ENCODE data around the gene PABPN1L.

GRCh38 chr16:88906535-88907105 is 40.2 kb upstream of the PABPN1L start:
- TF ChIP-seq CTCF (conservative IDR thresholded peaks at IDR 0.05; ENCODE audit: low read depth, low read length) (no peak), FOS (IDR thresholded peaks at IDR 0.05; ENCODE audit: low read depth, low read length) (no peak), RCOR1 (IDR thresholded peaks at IDR 0.05; ENCODE audit: insufficient replicate concordance, low read length) (no peak), POLR2A (IDR thresholded peaks at IDR 0.05; ENCODE audit: low read depth, low read length) (no peak), MXI1 (IDR thresholded peaks at IDR 0.05; ENCODE audit: borderline replicate concordance, low read depth, low read length) (no peak)

Data from IMR-90 (cell line).